ENCODE data around the gene RNF113A.
"Not testable (repeated sequence)": the region's sequence is repeated elsewhere in the genome, so short reads cannot be mapped to it uniquely, and the experiment has no call there.

RNF113A gene

DNA sequence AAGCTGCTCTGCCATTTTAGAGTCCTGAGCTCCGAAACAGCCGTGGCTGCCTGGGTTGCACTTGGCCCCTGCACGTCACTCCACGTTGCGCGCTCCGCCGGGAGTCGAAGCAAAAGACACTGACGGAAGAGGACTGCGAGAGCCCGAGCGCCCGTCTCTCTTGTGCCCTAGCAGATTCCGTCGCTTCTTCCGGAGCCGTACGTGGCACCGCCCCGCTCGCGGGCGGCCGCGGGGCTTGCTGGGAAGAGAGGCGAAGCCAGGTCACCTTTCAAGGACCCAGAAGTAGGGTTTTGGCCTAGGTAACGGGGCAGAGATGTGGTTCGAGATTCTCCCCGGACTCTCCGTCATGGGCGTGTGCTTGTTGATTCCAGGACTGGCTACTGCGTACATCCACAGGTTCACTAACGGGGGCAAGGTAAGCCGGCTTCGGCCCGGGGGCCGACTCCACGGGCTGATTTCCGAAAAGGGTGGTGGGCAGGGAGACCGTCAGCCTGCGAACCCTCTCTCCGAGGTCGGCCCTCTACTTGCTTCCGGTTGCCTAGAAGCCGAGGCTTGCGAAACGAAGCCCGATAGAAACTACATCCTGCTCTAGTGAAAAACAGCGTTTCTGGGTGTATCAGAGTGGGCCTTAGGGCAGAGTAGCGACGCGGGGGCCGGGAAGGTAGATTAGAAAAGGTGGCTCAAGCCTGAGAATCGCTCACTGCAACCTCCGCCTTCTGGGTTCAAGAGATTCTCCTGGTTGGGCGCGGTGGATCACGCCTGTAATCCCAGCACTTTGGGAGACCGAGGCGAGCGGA lies at the start of gene RNF113A, which contains the start of gene NDUFA1:
Gene RNF113A, minus strand, starts transcription at position 135 of the 797 bp plus-strand sequence. Its CDS starts 120 bp downstream, at position 15.
Gene NDUFA1, plus strand, starts transcription at position 234 of the 797 bp plus-strand sequence. Its CDS starts 80 bp downstream, at position 314.
- peak; percentile 96 for DNase-seq (ENCODE audit: low read depth, low spot score)

DNA sequence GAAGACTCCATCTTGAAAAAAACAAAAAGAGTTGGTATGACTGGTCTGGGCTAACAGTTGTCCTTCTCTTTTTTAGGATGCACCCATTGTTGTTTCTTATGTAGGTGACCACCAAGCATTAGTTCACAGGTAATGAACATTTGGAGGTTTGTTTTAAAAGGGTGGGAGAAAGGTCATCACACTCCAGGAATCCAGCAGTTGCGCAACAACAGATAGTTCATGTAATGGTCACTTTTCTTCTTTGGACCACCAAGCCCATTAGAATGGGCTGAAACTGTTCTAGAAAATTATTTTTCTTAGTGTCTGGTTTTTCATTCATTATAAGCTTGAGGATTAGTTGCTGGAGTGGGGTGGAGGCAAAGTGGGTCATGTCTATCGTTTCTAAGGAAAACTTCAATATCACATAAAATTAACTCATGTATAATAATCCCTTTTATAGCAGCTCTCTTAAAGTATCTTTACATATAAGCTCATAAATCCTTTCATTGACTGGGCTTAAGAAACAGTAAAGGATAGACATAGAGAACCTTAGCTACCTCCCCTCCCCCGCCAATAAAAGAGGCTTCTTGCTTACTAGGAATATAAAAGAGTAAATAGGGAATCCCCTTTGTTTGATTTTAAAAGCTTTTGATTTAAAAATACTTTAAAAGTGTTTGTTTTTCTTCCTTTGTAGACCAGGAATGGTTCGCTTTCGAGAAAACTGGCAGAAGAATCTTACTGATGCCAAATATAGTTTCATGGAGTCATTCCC lies 48.5 kb upstream of the RNF113A start:
- no peak for DNase-seq (ENCODE audit: low read depth, low spot score)

DNA sequence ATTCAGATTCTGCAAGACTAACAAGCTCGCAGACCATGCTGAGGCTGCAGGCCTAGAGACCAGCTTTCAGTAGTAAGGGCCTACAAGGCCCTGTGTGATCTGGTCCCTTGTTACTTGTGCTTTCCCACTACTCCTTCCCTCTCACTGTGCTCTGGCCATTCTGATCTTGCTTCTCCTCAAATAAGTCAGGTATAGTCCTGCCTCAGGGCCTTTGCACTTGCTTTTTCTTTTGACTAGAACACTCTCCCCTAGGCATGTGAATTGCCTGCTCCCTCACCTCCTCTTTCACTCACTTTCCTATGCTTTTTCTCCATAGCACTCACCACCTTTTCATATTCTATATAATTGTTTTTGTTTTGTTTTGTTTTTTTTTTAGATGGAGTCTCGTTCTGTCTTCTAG lies 46.3 kb upstream of the RNF113A start:
- DNase-seq (ENCODE audit: low read depth, low spot score): no peak

DNA sequence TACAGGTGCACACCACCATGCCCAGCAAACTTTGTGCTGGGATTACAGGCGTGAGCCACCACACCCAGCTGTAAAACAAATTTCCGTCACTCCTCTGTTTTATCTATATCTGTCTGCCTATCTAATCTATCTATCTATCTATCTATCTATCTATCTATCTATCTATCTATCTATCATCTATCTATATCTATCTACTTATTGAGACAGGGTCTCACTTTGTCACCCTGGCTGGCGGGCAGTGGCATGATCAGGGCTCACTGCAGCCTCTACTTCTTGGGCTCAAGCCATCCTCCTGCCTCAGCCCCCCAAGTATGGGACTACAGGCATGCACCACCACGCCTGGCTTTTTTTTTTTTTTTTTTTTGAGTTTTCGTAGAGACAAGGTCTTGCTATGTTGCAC lies 44.8 kb upstream of the RNF113A start:
- no peak for DNase-seq (ENCODE audit: low read depth, low spot score)

DNA sequence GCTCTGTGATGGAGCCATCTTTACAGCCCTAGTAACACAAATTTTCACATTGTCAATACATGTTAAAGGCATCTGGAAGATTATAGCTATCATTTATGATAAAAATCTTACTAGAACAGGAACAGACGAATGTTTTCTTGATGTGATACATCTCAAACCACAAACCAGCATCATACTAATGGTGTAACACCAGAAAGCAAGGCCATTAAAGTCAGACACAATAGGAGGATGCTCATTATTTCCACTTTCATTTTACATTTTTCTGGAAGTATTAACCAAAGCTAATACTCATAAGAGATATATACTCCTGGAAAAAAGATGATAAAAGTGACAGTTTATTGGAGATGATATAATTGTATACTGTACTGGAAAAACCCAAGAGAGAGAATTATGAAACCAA lies 29.4 kb upstream of the RNF113A start:
- no peak for DNase-seq (ENCODE audit: low read depth, low spot score)

DNA sequence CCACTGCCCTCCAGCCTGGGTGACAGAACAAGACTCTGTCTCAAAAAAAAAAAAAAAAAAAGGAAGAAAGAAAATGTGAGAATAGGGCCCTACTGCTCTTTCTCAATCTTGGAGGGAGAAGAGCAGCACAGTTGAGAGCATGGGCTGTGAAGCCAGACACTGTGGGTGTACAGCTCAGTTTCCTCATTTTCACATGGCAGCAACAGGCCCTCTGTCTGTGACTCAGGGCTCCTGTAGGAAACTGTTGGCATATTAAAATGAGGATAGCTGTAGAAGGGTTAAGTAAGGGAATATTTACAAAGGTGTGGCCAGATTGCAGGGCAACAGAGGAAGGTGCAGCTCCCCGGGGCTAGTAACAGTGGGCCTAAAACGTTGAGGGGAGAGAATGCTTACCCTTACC lies 27.6 kb upstream of the RNF113A start:
- DNase-seq (ENCODE audit: low read depth, low spot score): no peak

DNA sequence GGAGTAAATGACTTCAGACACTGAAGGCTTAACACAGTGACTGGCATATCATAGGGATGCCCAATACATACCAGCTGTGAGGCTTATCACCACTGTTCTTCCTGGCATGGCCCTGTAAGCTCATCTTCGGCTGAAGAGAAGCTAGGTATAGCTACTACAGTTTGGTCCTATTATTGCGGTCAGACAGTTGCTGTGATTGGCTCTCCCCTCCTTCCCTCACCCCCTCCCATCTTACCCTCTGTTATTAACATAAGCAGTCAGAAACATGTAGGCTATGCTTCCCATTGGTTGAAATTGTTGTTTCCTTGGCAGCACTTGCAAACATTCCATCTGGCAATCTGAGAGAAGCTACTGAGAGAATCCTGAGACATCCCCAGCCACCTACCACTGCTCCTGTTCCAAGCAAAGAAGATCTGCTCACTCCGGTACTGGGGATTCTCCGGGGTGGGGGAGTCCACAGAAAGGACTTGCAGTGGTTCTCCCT lies 24.4 kb upstream of the RNF113A start, which contains the start of gene AKAP14:
Gene AKAP14, plus strand, starts transcription at position 51 of the 484 bp plus-strand sequence. CDS start 7,331 bp downstream, outside the sequence.
- DNase-seq (ENCODE audit: low read depth, low spot score): no peak

DNA sequence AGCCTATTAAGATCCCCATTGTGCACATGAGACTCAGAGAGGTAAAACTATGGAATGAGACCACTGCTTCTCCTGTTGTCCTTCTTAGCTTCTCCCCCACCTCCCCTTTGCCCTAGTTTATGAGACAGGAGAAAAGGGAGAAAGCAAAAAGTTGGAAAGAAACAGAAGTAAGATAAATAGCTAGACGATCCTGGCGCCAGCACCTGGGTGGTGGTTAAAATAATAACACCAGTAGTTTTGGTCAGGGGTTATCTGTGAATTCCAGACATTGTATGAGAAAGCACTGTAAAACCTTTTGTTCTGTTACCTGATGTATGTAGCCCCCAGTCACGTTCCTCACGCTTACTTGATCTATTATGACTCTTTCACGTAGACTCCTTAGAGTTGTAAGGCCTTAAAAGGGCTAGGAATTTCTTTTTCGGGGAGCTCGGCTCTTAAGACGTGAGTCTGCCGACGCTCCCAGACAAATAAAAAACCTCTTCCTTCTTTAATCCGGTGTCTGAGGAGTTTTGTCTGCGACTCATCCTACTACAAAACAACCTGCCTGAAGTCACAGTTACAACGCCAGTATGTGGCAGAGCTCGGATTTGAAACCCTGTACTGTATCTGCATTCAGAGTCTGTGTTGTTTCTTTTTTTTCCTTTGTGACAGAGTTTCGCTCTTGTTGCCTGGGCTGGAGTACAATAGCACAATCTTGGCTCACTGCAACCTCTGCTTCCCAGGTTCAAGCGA lies 20.6 kb upstream of the RNF113A start:
- DNase-seq (ENCODE audit: low read depth, low spot score): not testable (repeated sequence)

DNA sequence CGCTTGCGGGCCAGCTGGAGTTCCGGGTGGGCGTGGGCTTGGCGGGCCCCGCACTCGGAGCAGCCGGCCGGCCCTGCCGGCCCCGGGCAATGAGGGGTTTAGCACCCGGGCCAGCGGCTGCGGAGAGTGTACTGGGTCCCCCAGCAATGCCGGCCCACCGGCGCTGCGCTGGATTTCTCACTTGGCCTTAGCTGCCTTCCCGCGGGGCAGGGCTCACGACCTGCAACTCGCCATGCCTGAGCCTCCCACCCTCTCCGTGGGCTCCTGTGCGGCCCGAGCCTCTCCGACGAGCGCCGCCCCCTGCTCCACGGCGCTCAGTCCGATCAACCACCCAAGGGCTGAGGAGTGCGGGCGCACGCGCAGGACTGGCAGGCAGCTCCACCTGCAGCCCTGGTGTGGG lies 19.1 kb upstream of the RNF113A start:
- DNase-seq (ENCODE audit: low read depth, low spot score): not testable (repeated sequence)

DNA sequence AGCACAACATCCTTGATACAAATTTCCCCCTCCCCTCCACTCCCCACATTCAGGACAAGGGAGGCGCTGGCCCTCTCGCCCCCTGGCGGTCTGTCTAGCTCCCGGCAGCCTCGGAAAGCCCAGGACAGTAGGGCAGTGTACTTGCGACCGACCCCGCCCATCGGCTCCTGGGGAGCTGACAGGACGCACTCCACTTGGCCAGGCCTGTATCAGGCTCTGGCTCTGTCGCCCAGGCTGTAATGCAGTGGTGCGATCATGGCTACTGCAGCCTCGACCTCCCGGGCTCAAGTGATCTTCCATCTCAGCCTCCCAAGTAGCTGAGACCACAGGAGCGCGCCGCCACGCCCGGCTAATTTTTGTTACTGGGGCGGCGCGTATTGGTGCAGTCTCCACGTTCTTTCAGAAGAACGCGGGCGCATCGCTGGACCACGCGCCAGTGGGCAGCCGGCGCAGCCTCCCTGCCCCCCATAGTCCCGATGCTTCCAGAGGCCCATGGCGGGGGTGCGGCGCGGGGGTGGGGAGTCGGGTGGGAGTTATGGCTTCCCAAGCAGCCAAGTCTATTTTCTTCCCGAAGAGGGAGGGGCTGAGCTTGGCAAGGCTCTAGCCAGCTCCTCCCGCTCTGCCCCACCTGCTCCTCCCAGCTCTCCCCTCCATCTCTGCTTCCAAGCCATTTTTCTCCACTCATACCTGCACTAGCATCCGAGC lies 16.3 kb upstream of the RNF113A start:
- peak; percentile 96 for DNase-seq (ENCODE audit: low read depth, low spot score)

DNA sequence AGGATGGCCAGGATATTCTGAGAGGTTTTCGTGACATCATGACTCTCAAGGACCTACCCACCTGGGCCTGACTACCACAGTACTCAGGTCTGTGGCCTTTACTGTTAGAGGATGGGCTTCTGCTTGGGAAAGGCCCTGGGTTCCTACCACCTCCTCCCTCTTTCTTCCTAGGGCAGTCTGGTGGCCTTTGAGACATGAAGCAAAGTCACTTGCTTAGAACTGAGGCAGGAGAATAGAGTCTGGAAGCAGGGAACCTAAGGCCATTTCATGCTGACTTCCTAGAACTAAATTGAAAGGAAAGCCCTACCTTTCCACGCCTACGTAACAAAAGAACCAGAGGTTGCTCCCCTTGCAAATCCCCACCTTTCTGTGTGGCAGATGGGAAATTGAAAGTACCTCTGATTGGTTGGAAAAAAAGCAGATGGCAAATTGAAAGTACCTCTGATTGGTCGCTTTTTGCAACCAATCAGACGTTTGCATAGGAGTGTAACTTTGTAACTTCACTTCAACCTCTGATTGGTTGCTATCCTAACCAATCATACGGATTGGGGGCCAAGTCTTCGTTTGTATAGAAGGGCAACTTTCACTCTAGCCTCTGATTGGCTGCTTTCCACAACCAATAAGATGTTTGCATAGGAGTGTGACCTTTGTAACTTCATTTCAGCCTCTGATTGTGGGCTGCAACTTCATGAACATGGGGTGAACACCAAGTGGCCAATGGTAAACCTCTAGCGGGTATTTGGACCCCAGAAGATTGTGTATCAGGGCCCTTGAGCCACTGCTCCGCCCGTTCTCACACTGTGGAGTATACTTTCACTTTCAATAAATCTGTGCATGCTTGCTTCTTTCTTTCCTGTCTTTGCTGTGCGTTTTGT lies 14.3 kb upstream of the RNF113A start:
- peak; percentile 16 for DNase-seq (ENCODE audit: low read depth, low spot score)

DNA sequence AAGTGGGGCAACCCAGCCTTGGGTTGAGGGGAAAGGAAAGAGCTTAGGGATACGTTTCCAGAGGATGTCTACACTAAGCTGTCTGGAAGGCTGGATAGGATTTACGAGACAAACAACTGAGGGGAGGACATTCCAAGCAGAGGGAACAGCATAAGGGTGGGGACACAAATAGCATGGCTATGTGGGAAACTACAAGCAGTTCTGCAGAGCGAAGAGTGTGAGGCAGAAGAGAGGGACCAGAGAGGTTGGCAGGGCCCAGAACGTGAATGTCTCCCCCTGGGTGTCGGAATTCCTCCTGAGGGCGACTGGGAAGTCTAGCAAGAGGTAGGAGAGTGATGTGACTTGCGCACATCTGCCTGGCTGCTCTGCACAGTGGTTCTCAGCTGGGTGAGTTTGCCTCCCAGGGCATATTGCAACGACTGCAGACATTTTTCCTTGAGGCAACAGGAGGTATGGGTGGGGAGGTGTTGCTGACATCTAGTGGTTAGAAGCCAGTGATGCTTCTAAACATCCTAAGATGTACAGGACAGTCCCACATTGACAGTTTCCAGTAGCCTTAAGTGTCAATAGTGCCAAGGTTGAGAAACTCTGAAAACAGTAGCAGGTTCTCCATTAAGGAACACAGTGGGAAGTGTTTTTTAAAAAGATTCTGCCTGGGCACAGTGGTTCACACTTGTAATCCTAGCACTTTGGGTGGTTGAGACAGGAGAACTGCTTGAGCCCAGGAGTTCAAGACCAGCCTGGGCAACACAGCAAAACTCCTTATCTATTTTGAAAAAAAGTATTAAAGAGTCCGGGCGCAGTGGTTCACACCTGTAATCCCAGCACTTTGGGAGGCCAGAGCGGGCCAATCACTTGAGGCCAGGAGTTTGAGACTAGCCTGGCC lies 9.3 kb upstream of the RNF113A start:
- peak; percentile 83 for DNase-seq (ENCODE audit: low read depth, low spot score)

DNA sequence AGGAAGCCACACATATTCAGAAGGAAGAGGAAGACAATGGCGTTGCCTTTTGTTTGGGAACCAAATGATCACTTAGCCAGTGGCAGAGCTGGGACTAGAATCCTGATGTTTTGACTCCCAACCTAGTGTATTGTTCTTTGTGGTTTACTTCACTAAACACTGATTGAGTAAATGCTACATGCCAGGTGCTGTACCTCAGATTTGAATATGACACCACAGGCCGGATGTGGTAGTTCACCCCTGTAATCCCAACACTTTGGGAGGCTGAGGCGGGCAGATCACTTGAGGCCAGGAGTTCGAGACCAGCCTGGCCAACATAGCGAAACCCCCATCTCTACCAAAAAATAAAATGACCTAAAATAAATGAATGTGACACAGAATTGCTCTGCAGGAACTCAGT lies 8.5 kb upstream of the RNF113A start:
- no peak for DNase-seq (ENCODE audit: low read depth, low spot score)

DNA sequence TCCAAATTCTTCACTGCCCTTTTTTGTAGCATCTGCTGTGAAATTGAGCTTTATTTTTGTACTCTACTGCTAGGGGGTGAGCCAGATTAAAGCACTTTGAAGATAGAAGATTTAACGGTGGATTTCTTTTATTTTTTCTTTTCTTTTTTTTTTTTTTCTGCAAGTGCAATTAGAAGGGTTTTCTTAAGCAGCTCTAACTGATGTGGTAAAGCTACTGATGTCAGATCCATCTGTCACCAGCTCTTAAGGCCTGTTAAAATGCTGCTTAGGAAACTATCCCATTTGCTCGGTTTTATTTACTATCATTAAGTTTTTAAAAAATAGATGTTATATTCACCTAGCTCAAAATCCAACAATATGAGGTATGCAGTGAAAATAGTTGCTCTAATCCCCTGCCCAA lies 7.2 kb upstream of the RNF113A start:
- DNase-seq (ENCODE audit: low read depth, low spot score): no peak

DNA sequence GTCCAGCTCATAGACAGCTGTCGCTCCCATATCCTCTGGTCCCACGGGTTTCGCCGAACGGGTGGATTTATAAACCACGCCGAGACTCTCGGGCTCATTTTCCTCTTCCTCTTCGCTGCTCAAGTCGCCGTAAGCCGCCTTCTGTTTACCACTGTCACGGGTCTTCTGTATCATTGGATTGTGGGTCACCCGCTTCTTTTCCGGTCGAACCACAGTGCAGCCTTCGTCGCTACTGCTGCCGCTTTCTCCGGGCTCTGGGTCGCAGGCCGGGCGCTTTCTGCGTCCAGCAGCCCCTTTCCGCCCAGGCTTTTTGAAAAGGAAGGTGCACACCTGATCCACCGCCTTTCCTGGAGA lies 311 bp downstream of the RNF113A start:
- DNase-seq (ENCODE audit: low read depth, low spot score): no peak

DNA sequence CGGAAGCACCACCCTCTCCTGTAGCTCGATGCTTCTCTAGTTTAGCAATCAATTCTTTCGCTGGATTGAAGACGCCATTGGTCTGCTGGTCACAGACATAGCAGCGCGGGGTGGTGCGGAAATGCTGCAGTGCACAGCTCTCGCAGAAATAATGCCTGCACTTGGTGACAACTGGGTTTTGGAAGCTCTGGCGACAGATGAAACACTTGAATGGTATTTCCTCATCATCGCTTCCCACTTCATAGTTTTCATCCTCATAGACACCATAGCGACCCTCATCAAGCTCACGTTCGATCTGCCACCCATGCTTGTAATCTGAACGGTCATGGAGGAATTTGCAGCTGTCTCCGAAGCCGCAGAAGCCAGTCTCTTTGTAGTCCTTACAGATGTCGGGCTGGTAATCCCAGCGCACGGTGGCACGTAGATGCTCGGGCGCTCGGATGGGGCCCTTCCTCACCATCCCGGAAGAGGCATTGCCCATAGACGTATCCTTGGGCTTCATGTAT lies 854 bp downstream of the RNF113A start:
- DNase-seq (ENCODE audit: low read depth, low spot score): peak; percentile 54

DNA sequence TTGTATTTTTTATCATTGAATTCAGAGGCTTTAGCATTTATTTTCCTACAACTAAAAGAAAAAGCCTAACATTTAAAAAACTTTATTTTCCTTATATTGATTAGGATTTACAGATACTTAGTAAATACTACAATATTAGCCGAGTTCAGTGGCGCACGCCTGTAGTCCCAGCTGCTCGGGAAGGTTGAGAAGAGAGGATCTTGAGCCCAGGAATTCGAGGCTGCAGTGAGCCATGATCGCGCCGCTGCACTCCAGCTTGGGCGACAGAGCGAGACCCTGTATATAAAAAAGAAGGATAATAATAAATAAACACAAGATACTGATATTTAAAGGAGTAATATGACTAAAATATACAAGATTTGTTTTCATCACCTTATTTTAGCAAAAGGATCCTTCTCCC lies 18.1 kb downstream of the RNF113A start:
- DNase-seq (ENCODE audit: low read depth, low spot score): no peak

DNA sequence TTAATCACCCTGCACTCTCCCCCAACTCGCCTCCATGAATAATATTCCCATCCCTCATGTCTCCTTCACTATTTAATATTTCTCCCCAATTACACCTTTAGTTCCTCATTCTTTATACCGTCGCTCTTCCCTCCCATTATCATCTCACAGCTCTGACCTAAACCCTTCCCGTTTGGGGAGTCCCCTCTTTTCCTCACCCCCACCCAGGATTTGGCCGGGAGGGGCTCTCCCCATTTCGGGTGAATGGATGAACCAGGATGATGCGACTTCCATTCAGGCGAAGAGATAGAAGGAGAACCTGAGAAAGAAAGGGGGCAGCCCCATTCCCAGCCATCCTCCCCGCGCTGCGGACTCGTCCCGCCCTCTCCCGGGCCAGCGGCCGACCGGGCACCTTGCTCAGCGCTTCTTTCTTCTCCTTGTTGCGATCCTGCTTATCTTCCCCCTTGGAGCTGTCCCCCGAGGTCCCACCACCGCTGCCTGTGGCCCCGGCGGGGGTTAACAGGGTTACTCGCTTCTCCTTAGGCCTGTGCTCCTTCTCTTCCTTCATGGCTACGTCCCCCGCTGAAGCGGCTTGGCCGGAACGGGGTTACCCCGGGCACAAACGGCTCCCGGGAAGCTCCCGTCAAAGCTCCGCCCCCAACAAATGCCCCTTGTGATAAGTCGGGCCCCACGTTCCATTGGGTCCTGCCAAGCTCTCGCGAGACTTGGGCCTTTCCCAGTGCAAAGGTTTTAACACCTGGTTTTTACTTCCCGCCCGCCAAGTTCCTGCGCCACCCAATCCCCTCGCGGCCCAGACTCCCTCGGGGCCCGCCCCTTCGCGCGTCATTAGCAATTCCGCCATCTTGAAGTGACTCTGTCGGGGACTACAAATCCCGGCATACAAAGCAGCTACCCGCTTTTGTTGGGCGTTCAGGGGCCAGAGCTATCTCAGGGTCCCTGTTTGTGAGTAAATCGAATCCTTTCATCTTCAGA lies 18.9 kb downstream of the RNF113A start, which contains the start of gene UPF3B:
Gene UPF3B, minus strand, starts transcription at position 582 of the 972 bp plus-strand sequence. Its CDS starts 35 bp downstream, at position 547.
- DNase-seq (ENCODE audit: low read depth, low spot score): peak; percentile 100

All from ELF-1 (cell line).